ENCODE data around the gene BPIFB4.
"Not testable (repeated sequence)": the region's sequence is repeated elsewhere in the genome, so short reads cannot be mapped to it uniquely, and the experiment has no call there.

BPIFB4 gene

DNA sequence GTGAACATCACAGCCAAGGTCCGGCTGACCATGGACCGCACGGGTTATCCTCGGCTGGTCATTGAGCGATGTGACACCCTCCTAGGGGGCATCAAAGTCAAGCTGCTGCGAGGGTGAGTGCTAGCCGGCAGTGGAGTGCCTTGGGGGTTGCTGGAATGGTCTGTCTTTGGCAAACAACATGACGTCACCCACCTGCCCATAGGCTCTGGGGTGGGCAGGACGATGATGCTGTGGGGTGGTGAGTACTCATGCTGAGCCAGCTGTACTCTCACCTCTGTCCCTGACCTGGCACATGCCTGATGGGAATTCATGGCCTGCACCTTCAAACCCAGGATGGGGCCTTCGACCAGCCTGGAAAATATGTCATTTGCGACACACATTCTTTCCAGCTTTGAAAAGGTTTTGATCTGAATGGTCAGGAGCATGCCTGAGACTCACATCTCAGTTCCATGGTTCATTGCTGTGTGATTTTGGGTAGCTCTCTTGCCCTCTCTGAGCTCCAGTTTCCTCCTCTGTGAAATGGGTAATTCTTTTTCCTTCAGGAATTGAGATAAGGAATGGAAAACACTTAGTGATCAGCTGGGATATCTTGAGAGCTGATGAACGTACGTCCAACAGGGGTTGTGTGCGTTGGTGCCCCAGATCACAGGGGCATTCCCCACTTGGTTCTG lies 6.7 kb downstream of the BPIFB4 start:
- no peak for DNase-seq (ENCODE audit: low read depth)

DNA sequence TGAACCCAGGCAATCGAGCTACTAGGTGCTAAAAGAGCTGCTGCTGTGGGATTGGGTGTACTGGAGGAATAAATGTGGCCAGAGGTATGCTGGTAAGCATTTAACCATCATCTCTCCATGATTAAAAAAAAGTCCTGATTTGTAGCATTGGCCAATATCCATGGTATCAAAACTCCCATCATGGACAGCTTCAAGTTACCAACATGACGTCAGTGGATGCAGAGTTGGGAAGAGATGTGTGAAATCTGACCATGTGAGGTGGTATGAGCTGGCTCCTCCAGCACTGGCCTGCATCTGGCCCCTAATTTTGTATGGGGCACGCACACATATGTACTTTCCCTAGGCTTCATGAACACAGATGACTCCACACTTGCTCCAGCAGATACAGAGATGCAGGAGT lies 11.7 kb downstream of the BPIFB4 start:
- no peak for DNase-seq (ENCODE audit: low read depth)

DNA sequence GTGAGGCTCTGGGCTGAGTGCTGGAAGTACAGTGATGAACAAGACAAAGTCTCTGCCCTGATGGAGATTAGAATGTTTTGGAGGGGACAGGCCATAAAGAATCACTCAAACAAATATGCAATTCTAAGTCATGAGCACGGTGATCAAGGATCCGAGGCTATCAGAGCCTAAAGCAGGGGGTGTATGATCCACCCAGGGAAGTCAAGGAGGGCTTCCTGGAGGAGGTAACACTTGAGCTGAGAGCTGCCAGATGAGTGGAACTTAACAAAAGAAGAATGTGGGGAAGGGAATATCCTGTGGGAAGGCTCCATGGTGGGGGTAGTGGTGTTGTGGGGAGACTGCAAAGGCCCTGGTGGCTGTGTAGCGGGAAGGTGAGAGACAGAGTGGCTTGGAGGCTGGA lies 12.2 kb downstream of the BPIFB4 start:
- DNase-seq (ENCODE audit: low read depth): no peak

DNA sequence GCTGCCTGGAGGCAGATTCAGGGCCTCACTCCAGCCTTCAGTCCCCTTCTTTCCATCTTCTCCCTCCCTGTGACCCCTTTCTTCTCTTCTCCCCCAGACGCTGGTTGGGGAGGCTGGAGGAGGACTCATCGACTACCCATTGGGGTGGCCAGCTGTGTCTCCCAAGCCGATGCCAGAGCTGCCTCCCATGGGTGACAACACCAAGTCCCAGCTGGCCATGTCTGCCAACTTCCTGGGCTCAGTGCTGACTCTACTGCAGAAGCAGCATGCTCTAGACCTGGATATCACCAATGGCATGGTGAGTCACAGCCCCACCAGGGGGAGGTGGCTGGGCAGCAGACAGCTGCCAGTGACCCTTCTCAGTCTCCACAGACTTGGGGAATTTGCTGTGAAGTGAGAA lies 12.9 kb downstream of the BPIFB4 start:
- no peak for DNase-seq (ENCODE audit: low read depth)

DNA sequence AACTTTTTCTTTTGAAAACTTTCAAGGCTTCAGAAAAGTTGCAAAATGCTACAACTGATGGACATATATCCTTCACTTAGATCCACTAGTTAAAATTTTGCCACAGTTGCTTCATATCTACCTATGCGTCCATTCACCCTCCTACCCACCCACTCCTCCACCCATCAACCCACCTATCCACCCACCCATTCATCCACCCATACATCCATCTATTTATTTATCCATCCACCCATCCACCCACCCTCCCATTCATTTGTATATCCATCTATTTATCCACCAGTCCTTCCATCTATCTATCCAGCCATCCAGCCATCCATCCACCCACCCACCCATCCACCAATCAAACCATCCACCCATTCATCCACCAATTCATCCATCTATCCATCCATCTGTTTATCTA lies 13.6 kb downstream of the BPIFB4 start:
- DNase-seq (ENCODE audit: low read depth): no peak

DNA sequence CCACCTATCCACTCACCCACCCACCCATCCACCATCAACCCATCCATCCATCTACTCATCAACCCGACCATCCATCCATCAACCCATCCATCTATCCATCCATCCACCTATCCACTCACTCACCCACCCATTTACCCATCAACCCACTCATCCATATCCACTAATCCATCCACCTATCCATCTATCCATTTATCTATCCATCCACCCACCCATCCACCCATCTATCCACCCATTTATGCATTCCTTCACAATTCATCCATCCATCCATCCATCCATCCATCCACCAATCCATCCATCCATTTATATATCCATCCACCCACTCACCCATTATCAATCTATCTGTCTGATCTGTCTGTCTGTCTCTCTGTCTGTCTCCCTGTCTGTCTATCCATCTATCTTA lies 14.1 kb downstream of the BPIFB4 start:
- DNase-seq (ENCODE audit: low read depth): no peak

DNA sequence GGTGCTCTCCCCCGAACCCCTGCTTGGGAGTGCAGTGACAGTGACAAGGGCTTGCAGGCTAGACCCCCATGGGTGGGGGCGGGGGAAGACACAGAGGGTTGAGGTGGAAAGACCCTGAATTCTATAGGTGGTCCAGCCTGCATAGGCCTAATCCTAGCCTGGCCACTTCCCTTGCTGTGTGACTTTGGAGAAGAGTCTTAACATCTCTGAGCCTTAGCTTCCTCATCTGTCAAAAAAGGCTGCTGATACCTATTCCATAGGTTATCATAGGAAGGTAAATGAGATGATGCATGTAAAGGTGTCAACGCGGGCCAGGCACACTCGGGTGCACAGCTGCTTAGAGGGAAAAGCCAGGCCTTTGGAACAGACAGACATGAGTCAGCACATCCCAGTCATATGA lies 15.8 kb downstream of the BPIFB4 start:
- DNase-seq (ENCODE audit: low read depth): no peak

DNA sequence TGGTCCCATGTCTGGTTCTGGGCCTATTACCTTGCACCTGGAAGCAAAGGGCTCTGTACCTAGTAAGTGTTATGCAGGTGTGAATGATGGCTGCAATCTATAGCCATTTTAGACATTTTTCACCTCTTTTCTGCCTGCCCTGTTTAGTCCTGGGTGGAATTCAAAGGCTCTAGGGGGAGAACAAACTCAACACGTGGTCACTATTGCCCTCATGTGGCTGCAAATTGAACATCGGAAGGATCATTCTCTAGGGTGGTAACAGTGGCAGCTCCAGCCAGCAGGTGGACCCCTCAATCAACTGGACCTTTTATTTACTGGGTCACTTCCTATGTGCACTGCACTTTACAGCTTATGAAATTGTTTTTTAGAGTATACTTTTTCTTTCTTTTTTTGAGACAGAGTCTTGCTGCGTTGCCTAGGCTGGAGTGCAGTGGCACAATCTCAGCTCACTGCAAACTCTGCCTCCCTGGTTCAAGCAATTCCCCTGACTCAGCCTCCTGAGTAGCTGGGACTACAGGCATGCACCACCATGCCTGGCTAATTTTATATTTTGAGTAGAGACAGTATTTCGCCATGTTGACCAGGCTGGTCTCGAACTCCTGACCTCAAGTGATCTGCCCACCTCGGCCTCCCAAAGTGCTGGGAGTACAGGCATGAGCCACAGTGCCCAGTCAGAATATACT lies 16.6 kb downstream of the BPIFB4 start:
- not testable (repeated sequence) for DNase-seq (ENCODE audit: low read depth)

DNA sequence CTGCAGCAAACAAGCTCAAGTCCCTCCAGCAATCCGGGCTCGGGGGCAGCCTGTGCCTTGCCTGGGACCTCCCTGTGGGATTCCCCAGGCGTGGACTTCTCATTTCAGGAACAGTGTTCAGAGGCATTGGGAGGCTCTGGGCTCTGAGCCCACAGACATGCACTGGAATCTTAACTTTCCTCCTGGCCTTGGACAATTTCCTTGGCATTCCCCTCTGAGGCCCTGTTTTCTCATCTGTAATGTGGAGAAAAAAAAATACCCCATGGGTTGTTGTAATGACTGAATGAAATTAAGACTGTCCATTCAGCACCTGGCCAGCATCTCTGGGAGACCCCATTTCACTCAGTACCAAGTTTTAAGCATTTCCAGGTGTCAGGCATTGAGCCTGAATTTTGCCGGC lies 17.6 kb downstream of the BPIFB4 start:
- DNase-seq (ENCODE audit: low read depth): no peak

DNA sequence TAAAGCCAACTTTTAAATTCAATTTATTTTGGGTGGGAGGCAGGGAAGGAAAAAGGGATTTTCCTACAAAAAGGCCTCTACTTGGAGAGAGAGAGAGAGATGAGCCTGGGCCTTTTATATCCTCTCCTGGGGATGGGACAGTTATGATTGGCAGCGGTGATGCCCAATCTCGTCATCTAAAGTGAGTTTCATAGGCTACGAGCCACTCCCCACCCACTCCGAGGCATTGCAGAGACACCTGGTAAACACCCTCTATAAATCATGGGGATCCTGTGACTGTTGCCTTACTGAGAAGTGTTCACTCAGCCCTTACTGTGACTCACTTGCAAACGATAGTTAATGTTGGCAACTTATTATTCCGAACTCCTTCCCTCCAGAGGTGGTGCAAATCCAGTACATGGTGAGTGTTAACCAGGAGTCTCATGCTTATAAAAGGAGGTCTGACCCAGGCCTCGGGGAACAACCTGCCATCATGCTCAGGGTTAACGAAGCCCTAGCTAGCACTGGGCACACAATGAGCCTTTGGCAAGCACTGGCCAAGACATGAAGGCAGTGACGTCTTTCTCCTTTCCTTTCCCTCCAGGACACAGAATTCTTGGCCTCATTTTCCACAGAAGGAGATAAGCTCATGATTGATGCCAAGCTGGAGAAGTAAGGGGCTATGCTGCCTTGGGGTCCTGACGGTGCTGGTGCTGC lies 20.5 kb downstream of the BPIFB4 start:
- no peak for DNase-seq (ENCODE audit: low read depth)

DNA sequence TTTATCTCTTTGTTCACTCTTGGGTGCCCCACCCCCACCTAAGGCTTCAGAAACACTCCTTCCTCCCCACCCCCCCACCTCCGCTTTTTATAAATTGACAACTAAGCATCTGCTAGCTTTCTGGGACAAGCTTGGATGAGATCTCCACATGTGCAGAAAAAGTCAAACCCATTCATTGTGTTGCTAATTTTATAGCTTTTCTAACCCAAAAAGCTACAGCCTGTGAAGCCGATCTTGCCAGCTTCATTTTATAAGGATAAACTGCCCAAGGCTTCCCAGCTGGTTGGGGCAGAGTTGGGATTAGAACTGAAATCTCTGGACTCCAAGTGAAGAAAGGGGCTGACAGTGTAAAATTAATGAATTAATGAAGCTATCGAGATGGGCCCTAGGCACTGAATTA lies 24.1 kb downstream of the BPIFB4 start:
- no peak for DNase-seq (ENCODE audit: low read depth)

DNA sequence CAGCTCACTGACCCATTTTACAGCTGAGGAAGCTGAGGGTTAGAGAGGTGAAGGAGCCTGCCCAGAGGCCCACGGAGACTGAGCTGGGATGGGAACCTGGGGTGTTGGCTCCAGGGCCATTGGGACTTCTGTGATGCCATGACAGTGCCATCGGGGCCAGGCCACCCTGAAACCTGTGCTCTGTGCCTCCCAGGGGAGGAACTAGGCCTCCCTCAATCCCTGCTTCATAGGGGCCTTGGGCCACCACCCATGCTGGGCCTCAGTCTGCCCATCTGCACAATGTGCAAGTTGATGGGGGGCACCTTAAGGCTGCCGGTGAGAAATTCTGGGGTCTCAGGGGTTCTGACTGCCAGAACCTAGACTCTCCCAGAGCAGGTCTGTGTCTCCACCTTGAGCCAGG lies 24.9 kb downstream of the BPIFB4 start:
- DNase-seq (ENCODE audit: low read depth): no peak

DNA sequence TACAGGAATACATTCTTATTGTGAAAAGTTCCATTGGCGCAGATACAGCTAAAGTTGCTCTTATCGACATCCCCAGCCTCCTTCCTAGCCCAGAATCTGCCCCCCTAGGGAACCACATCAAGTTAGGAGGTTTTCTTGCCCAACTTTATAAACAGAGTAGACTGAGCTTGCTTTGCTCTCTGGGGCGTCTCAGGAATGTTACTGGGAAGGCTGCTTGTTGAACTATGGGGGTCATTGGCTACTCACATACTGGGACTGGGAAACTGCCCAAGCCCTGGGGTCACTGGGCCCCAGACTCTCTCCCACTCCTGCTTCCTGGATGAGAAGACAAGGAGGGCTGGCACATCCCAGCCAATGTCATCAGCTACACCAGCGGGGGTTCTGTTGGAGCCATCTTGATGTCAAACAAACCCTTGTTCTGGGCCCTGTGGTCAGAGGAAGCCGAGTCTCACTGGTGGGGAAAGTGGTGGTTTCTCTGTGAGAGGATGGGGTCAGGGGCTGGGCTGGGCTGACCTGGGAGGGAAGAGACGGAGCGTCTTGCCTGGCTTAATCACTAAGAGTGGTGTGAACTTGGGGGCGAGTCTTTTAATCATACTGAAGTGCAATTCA lies 26.0 kb downstream of the BPIFB4 start:
- DNase-seq (ENCODE audit: low read depth): no peak

DNA sequence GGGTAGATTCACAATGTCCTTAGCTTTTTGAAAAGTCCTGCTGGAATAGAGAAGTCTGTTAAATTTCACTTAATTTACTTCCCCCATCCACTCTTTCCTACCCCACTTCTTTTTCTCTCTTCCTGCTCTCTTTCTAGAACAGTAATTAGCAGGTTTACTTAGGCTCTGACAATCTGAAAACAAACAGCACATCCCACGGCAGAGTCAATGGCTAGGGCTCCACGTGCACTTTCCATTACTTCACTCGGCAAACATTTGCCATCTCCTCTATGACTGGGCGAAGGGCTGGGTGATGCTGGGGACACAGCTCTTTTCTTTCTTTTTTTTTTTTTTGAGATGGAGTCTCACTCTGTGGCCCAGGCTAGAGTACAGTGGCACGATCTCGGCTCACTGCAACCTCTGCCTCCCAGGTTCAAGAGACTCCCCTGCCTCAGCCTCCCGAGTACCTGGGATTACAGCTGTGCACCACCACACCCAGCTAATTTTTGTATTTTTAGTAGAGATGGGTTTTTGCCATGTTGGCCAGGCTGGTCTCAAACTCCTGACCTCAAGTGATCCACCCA lies 26.7 kb downstream of the BPIFB4 start:
- DNase-seq (ENCODE audit: low read depth): not testable (repeated sequence)

DNA sequence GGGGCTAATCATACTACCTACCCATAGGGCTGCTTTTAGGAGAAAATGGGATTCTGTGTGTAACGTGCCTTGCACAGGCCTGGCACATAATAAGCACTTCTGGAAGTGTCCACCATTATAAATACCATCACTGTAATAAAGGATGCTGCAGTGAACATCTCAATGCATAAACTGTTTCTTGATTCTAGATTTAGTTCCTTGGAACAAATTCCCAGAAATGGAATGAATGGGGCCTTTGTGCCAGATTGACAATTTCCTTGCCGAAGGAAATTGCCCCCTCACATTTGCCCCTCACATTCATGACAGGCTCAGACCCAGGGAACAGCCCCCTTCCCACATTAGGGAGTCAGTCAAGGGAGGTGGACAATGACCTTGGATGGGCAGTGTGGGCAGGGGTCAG lies 29.2 kb downstream of the BPIFB4 start:
- no peak for DNase-seq (ENCODE audit: low read depth)

DNA sequence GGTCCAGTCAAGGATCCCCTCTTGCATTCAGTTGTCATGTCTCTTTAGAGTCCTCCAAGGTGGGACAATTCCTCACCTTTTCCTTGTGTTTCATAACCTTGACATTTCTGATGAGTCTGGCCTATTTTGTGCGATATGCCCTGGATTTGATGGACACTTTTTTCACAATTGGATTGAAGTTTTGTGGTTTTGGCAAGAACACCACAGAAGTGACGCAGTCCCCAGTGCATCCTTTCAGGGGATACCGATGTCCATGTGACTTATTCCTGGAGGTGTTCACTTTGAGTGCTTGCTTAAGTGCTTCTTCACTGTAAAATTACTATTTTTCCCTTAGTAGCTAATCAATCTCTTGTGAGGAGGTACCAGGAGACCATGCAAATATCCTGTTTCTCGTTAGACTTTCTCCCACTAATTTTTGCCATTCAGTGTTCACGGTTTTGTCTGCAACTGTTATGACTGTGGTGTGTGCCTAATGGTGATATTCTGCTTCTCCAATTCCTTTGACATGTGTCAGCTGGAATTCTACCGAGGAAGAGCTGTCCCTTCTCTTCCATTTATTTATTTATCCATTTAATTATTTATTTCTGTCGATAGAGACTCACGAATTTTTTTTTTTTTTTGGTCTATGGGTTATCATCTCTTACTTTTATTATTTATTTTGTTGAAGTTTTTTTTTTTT lies 30.8 kb downstream of the BPIFB4 start:
- no peak for DNase-seq (ENCODE audit: low read depth)

DNA sequence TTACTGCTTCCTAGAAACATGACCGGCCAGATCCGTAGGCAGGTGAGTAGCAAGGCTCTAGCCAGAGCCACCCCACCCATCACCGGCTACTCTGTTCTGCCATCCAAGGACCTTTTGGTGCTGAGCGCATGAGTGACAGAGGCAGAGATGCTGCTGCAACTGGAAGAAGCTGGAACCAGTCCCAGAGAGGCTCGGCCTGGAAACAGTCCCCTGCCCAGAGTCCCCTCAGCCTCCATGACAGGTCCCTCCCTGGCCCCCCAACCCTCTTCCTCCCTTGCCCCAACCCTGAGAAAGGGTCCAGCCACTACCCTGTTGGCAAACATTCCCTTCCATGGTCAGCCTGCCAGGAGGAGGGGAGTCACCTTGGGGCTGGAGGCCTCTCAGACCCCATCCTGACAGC lies 31.9 kb downstream of the BPIFB4 start:
- DNase-seq (ENCODE audit: low read depth): no peak

DNA sequence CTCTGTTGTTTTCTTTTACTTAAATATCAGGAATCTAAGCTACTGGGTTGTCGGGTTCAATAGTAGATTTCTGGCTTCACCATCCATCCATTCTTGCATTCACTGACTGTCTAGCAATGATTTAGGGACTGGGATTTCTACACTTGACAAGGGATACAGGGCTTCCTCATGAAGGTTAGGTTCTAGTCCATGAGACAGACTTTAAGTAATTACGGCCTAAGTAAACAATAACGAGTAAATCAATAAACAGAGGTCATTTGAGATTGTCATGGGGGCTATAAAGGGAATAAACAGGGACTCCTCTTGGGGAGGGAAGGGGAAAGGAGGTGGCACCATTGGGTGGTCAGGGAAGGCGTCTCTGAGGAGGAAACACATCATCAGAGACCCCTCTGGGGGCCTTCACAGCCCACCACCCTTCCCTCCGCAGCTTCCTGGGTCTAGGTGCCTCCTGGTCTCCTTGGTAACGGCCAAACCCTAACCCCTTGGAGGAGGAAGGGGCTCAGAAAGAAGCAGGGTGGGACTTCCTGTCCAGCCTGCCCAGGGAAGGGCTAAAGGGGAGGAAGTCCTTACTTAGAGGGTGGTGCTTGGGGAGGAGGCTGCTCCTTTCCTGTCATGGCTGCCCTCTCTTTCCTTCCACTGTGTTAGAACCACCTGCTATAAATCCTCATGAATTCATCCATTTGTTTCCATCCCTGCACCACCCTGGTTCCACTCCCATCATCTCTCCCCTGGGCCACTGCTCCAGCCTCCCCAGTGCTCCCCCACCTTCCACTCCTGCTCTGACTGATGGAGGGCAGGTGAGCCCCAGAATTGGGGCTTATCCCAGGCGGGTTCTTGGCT lies 33.3 kb downstream of the BPIFB4 start:
- DNase-seq (ENCODE audit: low read depth): no peak

DNA sequence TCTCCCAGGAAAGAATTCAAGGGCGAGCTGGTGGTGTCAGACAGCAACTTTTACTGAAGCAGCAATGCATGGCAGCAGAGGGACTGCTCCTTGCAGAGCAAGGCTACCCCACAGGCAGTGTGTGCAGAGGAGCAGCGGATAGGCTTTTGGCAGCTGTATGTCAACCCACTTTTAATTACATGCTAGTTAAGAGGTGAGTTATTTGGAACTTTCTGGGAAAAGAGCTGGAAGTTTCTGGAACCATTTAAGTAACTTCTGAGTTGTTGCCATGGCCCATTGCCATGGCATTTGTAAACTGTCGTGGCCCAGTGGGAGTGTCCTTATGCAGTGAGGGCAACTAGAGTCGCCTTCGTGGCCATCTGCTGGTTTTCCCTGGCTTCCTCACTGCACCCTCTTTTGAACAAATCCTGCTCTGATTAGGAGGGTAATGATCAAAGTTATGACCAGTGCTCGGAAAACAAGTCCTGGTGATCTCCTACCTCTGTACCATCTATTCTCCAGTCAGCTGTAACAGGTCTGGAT lies 34.0 kb downstream of the BPIFB4 start:
- DNase-seq (ENCODE audit: low read depth): no peak

DNA sequence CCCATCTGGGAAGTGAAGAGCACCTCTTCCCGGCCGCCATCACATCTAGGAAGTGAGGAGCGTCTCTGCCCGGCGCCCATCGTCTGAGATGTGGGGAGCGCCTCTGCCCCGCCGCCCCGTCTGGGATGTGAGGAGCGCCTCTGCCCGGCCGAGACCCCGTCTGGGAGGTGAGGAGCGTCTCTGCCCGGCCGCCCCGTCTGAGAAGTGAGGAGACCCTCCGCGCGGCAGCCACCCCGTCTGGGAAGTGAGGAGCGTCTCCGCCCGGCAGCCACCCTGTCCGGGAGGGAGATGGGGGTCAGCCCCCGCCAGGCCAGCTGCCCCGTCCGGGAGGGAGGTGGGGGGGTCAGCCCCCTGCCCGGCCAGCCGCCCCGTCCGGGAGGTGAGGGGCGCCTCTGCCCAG lies 36.1 kb downstream of the BPIFB4 start:
- DNase-seq (ENCODE audit: low read depth): not testable (repeated sequence)
